GM12872 (cell line): ENCODE measurements around the gene SIPA1L3.

Experiments used
- TF ChIP-seq, protein P1 (sequence below): IDR thresholded peaks from 3 replicates; pipeline ENCODE4 v1.5.1; 2011; ENCODE audit warnings: low read depth, mild to moderate bottlenecking, low read length, moderate library complexity; ENCODE audit not compliant: insufficient read depth

SIPA1L3 gene

DNA sequence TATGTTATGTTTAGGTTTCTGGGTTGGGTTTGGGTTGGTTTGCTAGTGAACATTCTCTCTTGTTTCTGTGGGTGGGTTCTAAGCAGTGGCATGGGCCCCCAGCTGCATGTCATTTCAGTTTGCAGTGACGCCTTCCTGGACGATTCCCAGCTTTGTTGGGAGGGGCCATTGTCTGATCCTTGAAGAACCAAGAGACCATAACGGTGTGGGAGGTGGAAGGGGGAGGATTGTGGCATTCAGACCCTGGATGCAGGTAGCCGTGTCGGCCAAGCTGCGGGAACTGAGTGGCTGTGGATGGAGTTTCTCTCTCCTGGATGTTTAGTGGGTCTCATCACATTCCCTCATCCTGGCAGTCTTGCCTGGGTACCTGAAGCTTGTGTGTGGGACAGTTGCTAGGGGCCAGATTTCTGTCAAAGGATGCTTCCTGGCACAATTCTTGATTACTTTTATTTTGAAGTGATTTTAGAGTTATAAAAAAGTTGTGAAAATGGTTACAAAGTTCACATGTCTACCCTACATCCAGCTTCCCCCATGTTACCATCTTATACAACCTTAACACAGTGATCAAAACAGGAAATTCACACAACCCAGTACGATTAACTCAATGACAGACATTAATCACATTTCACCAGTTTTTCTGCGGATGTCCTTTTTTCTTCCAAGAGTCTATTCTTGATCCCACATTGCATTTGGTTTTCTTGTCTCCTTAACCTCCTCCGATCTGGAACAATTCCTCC lies 123.8 kb downstream of the SIPA1L3 start:
- TF ChIP-seq, protein P1, sequence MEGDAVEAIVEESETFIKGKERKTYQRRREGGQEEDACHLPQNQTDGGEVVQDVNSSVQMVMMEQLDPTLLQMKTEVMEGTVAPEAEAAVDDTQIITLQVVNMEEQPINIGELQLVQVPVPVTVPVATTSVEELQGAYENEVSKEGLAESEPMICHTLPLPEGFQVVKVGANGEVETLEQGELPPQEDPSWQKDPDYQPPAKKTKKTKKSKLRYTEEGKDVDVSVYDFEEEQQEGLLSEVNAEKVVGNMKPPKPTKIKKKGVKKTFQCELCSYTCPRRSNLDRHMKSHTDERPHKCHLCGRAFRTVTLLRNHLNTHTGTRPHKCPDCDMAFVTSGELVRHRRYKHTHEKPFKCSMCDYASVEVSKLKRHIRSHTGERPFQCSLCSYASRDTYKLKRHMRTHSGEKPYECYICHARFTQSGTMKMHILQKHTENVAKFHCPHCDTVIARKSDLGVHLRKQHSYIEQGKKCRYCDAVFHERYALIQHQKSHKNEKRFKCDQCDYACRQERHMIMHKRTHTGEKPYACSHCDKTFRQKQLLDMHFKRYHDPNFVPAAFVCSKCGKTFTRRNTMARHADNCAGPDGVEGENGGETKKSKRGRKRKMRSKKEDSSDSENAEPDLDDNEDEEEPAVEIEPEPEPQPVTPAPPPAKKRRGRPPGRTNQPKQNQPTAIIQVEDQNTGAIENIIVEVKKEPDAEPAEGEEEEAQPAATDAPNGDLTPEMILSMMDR: no peak

DNA sequence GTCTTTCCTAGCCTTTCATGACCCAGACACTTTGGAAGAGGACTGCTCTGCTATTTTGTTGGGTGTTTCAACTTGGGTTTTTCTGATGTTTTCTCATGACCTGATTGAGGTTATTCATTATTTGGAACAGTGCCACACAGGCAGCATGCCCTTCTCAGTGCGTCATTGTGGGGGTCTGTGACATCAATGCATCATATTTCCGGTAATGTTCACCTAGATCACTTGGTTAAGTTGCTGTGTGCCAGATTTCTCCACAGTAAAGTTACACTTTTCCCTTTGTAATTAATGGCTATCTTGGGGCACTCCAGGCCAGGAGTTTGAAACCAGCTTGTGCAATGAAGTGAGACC lies 124.4 kb downstream of the SIPA1L3 start:
- TF ChIP-seq, protein P1: no peak

- TF ChIP-seq, protein P1: no peak
Observed at GRCh38 chr19:38032151-38032550, 125.1 kb downstream of the SIPA1L3 start.

DNA sequence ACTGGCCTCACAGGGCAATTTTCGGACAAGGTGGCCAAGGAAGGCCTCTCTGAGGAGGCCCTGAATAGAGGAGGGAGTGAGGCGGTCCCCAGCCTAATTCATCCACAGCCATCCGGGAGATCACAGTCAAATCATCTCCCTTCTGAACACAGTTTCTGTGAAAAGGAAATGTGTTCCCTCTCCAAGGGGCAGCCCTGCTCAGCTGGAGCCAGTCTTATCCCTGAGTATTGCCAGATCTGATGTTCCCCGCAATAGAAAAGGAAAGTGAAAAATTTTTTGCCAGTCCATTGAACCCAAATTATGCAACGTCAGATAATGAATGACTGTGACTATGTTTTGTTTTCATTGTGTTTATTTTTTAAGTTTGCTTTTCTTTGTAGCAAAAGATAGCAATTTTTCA lies 125.9 kb downstream of the SIPA1L3 start:
- TF ChIP-seq, protein P1: no peak

DNA sequence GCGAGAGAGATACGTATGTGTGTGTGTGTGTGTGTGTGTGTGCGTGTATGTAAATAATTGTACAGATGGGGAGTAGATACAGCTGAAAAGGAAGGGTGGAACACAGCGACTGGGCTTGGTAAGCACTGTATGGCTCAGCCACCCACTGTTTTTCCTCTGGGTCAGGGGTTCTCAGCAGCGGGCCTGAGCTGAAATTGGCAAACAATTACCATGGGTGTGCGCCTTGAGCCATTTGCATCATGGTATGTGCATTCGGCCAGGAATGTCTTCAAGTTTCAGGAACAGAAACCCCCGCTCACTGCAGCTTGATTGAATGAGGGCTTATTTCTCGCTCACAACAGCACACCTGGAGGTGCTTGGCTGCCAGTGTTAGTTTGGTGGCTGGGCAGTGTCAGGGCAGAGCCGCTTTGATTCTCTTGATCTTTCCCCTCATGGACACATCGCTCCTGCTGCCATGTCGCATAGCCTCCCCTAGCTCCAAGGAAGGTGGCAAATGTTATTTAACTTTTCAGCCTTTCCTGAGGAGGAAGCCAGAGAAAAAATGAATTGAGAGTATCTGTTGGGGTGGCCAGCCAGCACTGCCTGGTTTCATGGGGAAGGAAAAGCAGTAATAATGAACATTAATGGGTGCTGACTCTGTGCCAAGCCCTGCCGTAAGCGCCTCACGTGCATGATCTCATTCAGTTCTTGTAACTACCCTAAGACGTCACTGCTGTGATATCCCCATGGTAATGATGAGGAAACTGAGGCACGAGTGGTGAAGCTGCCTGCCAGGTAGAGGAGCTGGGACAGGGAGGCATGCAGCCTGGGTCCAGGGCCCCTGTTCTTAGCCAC lies 126.9 kb downstream of the SIPA1L3 start:
- TF ChIP-seq, protein P1: peak; percentile 57

GRCh38 chr19:38034492-38034860 lies 127.5 kb downstream of the SIPA1L3 start:
- TF ChIP-seq, protein P1: no peak
